Esophagus squamous epithelium (tissue), 5 donors: ENCODE measurements around the gene B4GALT4. TPM values are rescaled to one million over a fixed set of nuclear protein-coding genes. Genes with fewer than 3 reads are reported as not detected.

Experiments
- DNase-seq: peaks from one replicate; lab custom pipeline; 2025; lab: John Stamatoyannopoulos, UW
- H3K27ac ChIP-seq, 4 donors: fragments of 200-600 bp; sonication (generic); one replicate each; pipeline ENCODE4 v1.5.1; 2016 to 2019; ENCODE audit warnings: mild to moderate bottlenecking in 1 of 4
- H3K27me3 ChIP-seq, 4 donors: fragments of 200-600 bp; sonication (generic); 1 replicate in 3 of 4; 2 replicates in 1 of 4; pipeline versions ENCODE4 v1.5.1 to v1.6.0; 2017 to 2021; ENCODE audit warnings: antibody characterized with exemption in 1 of 4
- H3K36me3 ChIP-seq, 3 donors: fragments of 200-600 bp; sonication (generic); one replicate each; pipeline ENCODE4 v1.5.1; 2016 to 2019
- H3K4me1 ChIP-seq, 3 donors: fragments of 200-600 bp; sonication (generic); one replicate each; pipeline ENCODE4 v1.5.1; 2017 to 2019
- H3K4me3 ChIP-seq, 4 donors: fragments of 200-600 bp; sonication (generic); 1 replicate in 3 of 4; 2 replicates in 1 of 4; pipeline ENCODE4 v1.5.1; 2016 to 2019; ENCODE audit warnings: mild to moderate bottlenecking in 2 of 4, moderate library complexity in 1 of 4
- H3K9me3 ChIP-seq, 3 donors: fragments of 200-600 bp; sonication (generic); one replicate each; pipeline ENCODE4 v1.5.1; 2016 to 2019
- POLR2A ChIP-seq, 4 donors: fragments of 450-650 bp; IDR thresholded peaks; one replicate each; pipeline ENCODE4 v1.6.1; 2017; ENCODE audit warnings: antibody characterized with exemption in 4 of 4, mild to moderate bottlenecking in 4 of 4, moderate library complexity in 3 of 4
- WGBS, 2 donors: methylation state at CpG; one replicate each; pipeline ENCODE4 v1.1.5; 2018; 5-methylcytosine and 5-hydroxymethylcytosine counted together
- intact Hi-C: fragments of 100-400 bp; cut with DNase I; formaldehyde crosslinking; loops from one replicate; pipeline ENCODE4 v1.15.0; 2022
- total RNA-seq, 4 donors: library from RNA; depleted of rRNA; stranded (reverse); fragments of >200 nt; gene quantifications; one replicate each; pipeline ENCODE4 v1.1.0, GENCODE V29; 2016
- TF ChIP-seq, protein P1 (sequence below), 6 experiments: fragments of 450-650 bp in 4 of 6; fragments of 200-600 bp in 2 of 6; sonication (generic) in 2 of 6; IDR thresholded peaks; one replicate each; pipeline ENCODE4 v1.5.1; 2016 to 2019; ENCODE audit warnings: antibody characterized with exemption in 6 of 6, mild to moderate bottlenecking in 4 of 6, moderate library complexity in 4 of 6
- donor health status: DM: yes; HTN: yes; CAD: no.

Gene B4GALT4
- total RNA-seq, 4 donors from 2014 or later: 12.8 to 21.6 (median 15.9) TPM

GRCh38 chr3:119221779-119222320 lies 18.8 kb downstream of the B4GALT4 start:
- H3K4me3 ChIP-seq: no peak overlapping the region
- no peak for DNase-seq
- no peaks in the 10 kb centered on the region for H3K27me3 ChIP-seq
- 91 to 93% methylated on average over 2 of the region's 2 CpGs for WGBS, 2 donors
- intact Hi-C loops: no loop called here
- no peaks in the 10 kb centered on the region for H3K9me3 ChIP-seq
- H3K36me3 ChIP-seq: peaks cover 5 to 99% (median 22%) of the 10 kb centered on the region in 3 donors
- no peak overlapping the region for H3K27ac ChIP-seq
- TF ChIP-seq POLR2A (IDR thresholded peaks at IDR 0.05): no peak
- TF ChIP-seq, protein P1, sequence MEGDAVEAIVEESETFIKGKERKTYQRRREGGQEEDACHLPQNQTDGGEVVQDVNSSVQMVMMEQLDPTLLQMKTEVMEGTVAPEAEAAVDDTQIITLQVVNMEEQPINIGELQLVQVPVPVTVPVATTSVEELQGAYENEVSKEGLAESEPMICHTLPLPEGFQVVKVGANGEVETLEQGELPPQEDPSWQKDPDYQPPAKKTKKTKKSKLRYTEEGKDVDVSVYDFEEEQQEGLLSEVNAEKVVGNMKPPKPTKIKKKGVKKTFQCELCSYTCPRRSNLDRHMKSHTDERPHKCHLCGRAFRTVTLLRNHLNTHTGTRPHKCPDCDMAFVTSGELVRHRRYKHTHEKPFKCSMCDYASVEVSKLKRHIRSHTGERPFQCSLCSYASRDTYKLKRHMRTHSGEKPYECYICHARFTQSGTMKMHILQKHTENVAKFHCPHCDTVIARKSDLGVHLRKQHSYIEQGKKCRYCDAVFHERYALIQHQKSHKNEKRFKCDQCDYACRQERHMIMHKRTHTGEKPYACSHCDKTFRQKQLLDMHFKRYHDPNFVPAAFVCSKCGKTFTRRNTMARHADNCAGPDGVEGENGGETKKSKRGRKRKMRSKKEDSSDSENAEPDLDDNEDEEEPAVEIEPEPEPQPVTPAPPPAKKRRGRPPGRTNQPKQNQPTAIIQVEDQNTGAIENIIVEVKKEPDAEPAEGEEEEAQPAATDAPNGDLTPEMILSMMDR (IDR thresholded peaks at IDR 0.05): no peak
- no peaks in the 10 kb centered on the region for H3K4me1 ChIP-seq

DNA sequence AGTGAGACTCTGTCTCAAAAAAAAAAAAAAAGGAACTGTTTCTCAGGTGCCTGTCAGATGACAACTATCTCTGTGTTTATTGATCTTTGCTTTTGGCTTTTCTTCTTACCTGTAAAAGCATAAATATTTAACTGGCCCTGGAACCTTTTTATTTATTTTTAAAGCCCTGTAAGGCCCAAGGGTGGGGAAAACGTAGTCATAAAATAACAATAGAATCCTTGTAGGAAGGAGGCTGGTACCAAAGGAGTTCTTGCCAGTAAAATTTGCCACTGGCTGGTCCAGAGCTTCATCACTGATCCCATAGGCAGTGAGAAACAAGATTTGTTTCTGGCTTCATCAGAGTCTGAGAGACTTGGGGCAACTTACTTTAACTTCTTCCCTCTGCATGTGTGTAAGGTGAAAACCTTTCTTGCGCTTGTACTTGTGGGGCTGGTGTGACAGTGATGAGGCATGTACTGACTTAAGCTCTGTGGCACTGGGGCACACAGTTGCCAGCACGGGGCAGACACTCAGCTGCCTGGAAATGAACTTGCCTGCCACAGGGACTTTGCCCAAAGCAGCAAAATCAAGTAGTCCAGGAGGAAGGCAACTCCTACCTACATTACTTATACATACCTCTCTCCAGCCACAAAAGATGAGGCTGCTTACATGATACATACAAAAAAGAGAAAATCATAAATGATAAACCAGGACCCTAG lies 19.6 kb downstream of the B4GALT4 start:
- WGBS, 2 donors: 73 to 75% methylated on average over 3 of the region's 3 CpGs
- no peaks in the 10 kb centered on the region for H3K4me1 ChIP-seq
- DNase-seq: no peak
- no peak overlapping the region for H3K27ac ChIP-seq
- intact Hi-C loops: no loop called here
- peaks cover 0 to 99% (median 20%) of the 10 kb centered on the region in 3 donors for H3K36me3 ChIP-seq
- H3K27me3 ChIP-seq: no peaks in the 10 kb centered on the region
- TF ChIP-seq POLR2A (IDR thresholded peaks at IDR 0.05): no peak
- TF ChIP-seq, protein P1 (IDR thresholded peaks at IDR 0.05): no peak
- no peak overlapping the region for H3K4me3 ChIP-seq
- H3K9me3 ChIP-seq: no peaks in the 10 kb centered on the region

- H3K36me3 ChIP-seq: peaks cover 0 to 99% (median 20%) of the 10 kb centered on the region in 3 donors
- no peaks in the 10 kb centered on the region for H3K27me3 ChIP-seq
- intact Hi-C loops: no loop called here
- no peak overlapping the region for H3K4me3 ChIP-seq
- 84 to 86% methylated on average over 7 of the region's 7 CpGs for WGBS, 2 donors
- no peak overlapping the region for H3K27ac ChIP-seq
- TF ChIP-seq, protein P1 (IDR thresholded peaks at IDR 0.05): no peak
- H3K9me3 ChIP-seq: no peaks in the 10 kb centered on the region
- no peak for DNase-seq
- no peaks in the 10 kb centered on the region for H3K4me1 ChIP-seq
These were observed 20.5 kb downstream of the B4GALT4 start for GRCh38 chr3:119220198-119220597.

DNA sequence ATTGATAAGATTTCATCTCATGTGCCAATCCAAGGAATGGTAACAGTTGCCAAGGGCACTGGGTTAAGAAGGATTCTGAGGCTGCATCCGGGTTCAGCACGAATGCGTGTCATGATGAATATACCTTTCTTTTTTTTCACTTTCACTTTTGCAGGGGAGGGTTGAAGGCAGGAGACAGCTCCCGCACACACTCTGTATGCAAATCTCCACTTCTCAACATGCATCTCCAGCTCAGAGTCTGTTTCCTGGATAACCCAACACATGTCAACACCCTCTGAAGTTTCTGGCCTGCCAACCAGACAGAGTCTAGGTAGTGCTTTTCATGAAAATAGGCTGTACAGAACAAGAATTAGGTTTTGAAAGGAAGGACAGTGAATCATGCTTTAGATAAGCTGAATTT lies 21.6 kb downstream of the B4GALT4 start:
- WGBS, 2 donors: 55 to 83% methylated on average over 4 of the region's 4 CpGs
- Histone ChIP-seq H3K9me3 (no peaks in the 10 kb centered on the region), H3K36me3 (peaks cover 0 to 100% (median 20%) of the 10 kb centered on the region in 3 donors), H3K4me3 (no peak overlapping the region), H3K4me1 (no peaks in the 10 kb centered on the region), H3K27ac (no peak overlapping the region), H3K27me3 (no peaks in the 10 kb centered on the region)
- no peak for TF ChIP-seq POLR2A (IDR thresholded peaks at IDR 0.05)
- TF ChIP-seq, protein P1 (IDR thresholded peaks at IDR 0.05): no peak
- intact Hi-C loops: no loop called here
- DNase-seq: no peak

DNA sequence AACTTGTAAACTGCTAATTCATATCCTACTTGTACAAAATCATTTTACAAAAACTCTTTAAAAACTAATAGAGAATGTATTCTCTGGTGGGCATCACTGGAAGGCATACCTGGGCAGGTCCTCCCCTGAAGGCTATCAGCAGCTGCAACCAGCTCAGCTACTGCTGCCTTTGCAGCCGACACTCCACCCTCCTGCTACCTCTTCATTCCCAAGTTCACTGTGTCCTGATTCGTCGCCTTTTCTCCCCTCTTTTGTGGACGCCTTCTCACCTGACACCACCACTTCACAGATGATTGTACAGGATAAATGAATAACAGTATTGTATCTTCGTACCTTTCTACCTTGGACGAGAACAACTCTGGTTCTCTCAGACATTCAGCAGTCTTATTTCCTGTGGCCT lies 28.9 kb downstream of the B4GALT4 start:
- Histone ChIP-seq H3K4me3 (no peak overlapping the region), H3K4me1 (peaks cover 0 to 10% (median 3%) of the 10 kb centered on the region in 3 donors), H3K27me3 (no peaks in the 10 kb centered on the region), H3K27ac (no peak overlapping the region), H3K9me3 (no peaks in the 10 kb centered on the region), H3K36me3 (peaks cover 0 to 78% (median 9%) of the 10 kb centered on the region in 3 donors)
- 85 to 91% methylated on average over 6 of the region's 6 CpGs for WGBS, 2 donors
- TF ChIP-seq, protein P1 (IDR thresholded peaks at IDR 0.05): no peak
- no peak for TF ChIP-seq POLR2A (IDR thresholded peaks at IDR 0.05)
- intact Hi-C loops: no loop called here
- DNase-seq: no peak
